Choroid plexus epithelial cell (primary cell): ENCODE measurements around the gene GSTA4.

Source experiments
- DNase-seq: peaks from one replicate; pipeline ENCODE4 v3.0.0-alpha.2; 2010; ENCODE audit warnings: low read depth
- H3K4me3 ChIP-seq: 2 replicates; pipeline ENCODE4 v1.5.1; 2011; ENCODE audit warnings: low read depth, mild to moderate bottlenecking, control low read depth, low read length, moderate library complexity
- TF ChIP-seq, protein P1 (sequence below): conservative IDR thresholded peaks from 2 replicates; pipeline ENCODE4 v1.5.1; 2011; ENCODE audit warnings: low read depth, mild to moderate bottlenecking, control low read depth, inconsistent platforms, low read length, moderate library complexity

GSTA4 gene, protein sequence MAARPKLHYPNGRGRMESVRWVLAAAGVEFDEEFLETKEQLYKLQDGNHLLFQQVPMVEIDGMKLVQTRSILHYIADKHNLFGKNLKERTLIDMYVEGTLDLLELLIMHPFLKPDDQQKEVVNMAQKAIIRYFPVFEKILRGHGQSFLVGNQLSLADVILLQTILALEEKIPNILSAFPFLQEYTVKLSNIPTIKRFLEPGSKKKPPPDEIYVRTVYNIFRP

DNA sequence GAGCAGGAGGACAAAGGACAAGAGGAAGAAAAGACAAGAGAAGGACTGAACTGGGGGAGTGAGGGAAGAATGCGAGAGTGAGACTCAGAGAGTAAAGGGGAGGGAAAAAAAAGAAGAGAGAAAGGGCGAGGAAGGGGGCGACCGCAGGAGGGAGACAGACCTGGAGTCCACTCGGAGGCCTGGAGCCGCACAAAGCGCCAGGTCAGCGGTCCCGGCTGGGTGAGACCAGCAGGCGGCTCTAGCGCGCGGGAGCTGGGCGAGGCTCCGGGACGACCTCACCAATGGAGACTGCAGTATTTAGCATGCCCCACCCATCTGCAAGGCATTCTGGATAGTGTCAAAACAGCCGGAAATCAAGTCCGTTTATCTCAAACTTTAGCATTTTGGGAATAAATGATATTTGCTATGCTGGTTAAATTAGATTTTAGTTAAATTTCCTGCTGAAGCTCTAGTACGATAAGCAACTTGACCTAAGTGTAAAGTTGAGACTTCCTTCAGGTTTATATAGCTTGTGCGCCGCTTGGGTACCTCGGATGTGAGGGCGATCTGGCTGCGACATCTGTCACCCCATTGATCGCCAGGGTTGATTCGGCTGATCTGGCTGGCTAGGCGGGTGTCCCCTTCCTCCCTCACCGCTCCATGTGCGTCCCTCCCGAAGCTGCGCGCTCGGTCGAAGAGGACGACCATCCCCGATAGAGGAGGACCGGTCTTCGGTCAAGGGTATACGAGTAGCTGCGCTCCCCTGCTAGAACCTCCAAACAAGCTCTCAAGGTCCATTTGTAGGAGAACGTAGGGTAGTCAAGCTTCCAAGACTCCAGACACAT is at the start of gene GSTA4:
Gene GSTA4, minus strand, starts transcription at position 196 of the 824 bp plus-strand sequence. CDS start 1,041 bp downstream, outside the sequence.
- DNase-seq, result peak; percentile 99
- peak within 1 kb of the TSS; percentile 85 for H3K4me3 ChIP-seq
- TF ChIP-seq, protein P1, sequence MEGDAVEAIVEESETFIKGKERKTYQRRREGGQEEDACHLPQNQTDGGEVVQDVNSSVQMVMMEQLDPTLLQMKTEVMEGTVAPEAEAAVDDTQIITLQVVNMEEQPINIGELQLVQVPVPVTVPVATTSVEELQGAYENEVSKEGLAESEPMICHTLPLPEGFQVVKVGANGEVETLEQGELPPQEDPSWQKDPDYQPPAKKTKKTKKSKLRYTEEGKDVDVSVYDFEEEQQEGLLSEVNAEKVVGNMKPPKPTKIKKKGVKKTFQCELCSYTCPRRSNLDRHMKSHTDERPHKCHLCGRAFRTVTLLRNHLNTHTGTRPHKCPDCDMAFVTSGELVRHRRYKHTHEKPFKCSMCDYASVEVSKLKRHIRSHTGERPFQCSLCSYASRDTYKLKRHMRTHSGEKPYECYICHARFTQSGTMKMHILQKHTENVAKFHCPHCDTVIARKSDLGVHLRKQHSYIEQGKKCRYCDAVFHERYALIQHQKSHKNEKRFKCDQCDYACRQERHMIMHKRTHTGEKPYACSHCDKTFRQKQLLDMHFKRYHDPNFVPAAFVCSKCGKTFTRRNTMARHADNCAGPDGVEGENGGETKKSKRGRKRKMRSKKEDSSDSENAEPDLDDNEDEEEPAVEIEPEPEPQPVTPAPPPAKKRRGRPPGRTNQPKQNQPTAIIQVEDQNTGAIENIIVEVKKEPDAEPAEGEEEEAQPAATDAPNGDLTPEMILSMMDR, result peak; percentile 83

DNA sequence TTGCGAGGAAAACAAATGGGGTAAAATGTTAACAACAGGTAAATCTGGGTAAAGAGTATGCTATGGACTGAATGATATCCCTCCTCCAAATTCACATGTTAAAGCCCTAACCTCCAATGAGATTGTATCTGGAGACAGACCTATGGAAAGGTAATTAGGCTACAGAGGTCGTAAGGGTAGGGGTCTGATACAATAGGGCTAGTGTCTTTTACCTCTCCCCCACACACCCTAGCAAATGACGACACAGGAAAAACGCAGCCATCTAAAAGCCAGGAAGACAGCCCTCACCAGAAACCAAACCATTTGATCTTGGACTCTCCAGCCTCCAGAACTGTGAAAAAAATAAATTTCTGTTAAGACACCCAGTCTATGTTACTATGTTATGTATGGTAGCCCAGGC is 49.5 kb upstream of the GSTA4 start:
- no peak for DNase-seq
- H3K4me3 ChIP-seq, result no peak overlapping the region

DNA sequence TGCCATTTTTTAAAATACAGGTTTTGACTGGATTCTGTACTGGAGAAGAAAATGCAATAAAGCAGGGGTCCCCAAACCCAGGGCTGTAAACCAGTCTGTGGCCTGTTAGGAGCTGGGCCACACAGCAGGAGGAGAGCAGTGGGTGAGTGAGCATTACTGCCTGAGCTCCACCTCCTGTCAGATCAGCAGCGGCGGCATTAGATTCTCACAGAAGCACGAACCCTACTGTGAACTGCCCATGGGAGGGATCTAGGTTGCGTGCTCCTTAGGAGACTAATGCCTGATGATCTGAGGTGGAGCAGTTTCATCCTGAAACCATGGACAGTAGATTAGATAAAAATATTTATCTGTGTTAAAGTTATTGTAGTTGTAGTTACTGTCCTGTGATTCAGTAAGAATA is 49.0 kb upstream of the GSTA4 start:
- peak; percentile 76 for DNase-seq
- TF ChIP-seq, protein P1, result peak; percentile 30
- no peak overlapping the region for H3K4me3 ChIP-seq

More for the DNA sequence above, 49.5 kb upstream of the GSTA4 start:
- TF ChIP-seq, protein P1, result no peak

DNA sequence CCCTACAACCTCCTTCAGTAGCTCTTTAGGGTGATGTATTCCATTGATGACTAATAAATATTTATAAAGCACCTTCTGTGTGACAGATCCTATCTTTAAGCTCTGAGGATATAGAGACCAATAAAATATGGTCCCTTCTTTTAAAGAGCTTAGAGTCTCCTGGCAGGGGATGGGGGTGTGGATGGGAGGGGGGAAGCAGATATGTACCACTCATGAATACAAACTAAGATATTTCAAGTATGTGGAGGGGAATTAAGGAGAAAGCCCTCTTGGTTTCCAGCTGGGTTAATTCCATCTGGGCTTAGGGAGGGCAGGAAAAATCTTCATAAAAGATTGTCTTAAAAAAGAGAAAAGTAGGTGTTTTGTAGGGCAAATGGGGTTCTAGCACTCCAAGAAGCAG is 48.5 kb upstream of the GSTA4 start:
- TF ChIP-seq, protein P1, result no peak

DNA sequence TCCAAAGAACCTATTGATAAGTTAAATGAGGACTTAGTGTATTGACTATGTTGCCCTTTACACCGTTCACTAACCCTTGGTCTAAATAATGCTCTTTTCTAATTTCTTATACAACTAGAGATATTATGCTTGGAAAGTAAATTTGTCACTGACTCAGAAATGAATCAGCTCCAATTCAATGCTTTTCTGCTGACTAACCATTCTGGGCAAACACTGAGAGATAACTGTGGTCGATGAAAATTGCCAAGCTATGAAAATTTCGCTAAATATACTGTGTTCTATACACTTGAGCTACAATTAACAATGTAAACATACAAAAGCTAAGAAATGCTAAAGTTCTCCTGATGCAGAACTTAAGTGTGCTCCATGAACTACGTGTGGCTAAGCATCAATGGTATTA is 47.0 kb upstream of the GSTA4 start:
- DNase-seq, result peak; percentile 84

More for the DNA sequence above, 48.5 kb upstream of the GSTA4 start:
- no peak overlapping the region for H3K4me3 ChIP-seq
- DNase-seq, result peak; percentile 48

DNA sequence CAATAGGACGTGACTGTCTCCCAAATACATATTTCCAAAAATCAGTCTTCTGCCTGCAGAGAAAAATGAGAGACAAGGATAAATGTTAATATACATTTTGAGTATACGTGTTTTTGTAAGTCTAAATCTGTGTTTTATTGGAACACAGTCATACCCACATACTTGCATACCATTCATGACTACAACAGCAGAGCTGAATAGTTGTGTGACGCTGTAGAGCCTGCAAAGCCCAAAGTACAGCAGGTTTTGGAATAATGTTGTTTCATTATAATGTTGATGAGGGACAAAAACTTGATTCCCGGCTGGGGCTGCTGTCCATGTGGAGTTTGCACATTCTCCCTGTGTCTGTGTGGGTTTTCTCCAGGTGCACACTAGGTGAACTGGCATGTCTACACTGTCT is 46.3 kb upstream of the GSTA4 start:
- DNase-seq, result peak; percentile 73
- H3K4me3 ChIP-seq, result no peak overlapping the region
- TF ChIP-seq, protein P1, result no peak

More for the DNA sequence above, 47.0 kb upstream of the GSTA4 start:
- no peak overlapping the region for H3K4me3 ChIP-seq
- TF ChIP-seq, protein P1, result no peak

DNA sequence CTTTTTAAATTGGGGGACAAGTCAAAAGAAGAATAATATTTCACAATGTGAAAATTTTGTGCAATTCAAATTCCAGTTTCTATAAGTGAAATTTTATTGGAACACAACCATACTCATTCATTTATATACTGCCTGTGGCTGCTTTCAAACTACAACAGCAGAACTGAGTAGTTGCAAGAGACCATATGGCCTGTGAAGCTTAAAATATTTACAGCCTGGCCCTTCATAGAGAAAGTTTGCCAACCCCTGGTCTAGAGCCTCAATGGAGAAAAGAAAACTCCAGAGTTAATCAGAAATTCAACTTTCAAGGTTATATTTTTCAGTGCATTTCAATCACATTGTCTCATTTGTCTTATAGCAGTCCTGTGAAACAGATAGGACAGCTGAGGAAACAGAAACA is 43.5 kb upstream of the GSTA4 start:
- DNase-seq, result no peak
- no peak overlapping the region for H3K4me3 ChIP-seq
- TF ChIP-seq, protein P1, result no peak
